T-helper 9 cell (primary cell): Measurements from ENCODE around the gene GCN1.
"Not testable (repeated sequence)": the region's sequence is repeated elsewhere in the genome, so short reads cannot be mapped to it uniquely, and the experiment has no call there.

Experiments used
- DNase-seq: peaks from one replicate; pipeline ENCODE4 v3.0.0-alpha.2; 2020

Gene GCN1

DNA sequence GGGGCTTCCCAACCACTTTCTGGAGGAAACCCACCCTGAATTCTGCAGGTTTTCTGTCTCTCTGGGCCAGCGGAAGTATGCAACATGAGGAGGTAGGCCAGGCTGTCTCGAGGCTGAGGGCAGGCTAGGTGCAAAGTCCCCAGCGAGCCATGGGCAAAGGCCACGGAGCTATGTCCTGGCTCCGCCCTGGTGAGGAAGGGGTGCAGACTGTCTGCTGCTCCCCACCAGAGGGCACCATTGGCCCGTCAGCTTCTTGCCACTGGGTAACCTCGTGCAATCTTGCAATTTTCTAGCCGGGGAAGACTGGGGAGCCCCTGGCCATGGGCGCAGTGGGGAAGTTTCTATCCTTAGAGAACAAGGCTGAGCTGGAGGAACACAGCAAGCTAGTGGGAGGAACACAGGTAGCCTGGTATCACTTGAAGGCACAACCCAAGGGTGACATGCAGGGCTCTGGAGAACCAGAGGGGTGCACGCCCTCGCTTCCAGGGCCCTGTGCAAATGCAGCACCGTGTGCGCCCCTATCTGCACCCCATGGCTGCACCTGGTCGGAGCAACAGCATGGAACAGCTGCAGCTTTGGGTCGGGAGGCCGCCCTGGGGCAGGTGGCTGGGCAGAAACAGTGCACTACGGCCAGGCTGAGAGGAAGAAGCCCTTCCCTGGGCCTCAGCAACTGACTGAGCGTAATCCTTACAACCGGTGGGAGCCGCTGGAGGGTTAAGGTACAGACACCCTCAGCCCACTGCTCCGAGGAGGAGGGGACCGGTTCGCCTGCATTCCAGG is 34.0 kb upstream of the GCN1 start:
- peak; percentile 87 for DNase-seq

DNA sequence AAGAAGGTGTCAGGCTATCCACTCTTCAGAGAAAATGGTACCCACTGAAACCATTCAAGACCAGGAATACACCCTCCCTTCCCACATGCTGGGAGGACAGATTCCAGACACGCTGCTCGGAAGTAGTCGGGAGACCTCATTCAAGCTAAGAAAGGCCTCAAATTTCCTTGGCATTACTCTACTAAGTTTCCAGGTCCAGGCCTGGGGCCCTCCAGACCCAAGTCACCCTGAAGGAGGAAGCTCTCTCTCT is 33.5 kb upstream of the GCN1 start:
- no peak for DNase-seq

DNA sequence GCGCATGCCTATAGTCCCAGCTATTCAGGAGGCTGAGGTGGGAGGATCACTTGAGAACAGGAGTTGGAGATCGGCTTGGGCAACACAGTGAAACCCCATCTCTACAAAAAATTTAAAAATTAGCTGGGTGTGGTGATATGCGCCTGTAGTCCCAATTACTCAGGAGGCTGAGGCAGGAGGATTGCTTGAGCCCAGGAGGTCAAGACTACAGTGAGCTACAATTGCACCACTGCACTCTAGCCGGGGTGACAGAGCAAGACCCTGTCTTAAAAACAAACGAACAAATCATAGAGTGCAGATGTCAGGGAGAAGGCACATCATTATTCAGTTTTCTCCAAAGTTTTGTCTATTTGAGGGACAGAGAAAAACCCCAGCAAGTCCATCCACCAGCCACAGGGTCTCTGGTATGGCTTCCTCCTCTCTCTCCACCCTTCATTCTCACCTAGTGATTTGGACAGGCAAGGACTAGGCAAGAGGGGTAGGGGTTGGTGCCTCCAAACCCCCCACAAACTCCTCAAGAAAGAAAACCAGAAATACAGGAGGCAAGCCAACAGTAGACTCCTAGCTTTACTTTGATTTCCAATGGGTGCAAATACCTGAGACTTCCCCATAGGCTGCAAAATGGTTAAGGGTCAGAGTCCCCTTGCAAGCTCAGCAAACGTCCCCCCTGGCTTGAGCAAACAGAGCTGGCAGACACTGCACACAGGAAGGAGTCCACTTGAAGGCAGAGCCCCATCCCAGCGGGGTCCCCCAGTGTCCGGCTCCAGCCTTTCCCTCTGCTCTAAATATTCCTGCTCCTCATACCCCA is 32.9 kb upstream of the GCN1 start:
- no peak for DNase-seq

DNA sequence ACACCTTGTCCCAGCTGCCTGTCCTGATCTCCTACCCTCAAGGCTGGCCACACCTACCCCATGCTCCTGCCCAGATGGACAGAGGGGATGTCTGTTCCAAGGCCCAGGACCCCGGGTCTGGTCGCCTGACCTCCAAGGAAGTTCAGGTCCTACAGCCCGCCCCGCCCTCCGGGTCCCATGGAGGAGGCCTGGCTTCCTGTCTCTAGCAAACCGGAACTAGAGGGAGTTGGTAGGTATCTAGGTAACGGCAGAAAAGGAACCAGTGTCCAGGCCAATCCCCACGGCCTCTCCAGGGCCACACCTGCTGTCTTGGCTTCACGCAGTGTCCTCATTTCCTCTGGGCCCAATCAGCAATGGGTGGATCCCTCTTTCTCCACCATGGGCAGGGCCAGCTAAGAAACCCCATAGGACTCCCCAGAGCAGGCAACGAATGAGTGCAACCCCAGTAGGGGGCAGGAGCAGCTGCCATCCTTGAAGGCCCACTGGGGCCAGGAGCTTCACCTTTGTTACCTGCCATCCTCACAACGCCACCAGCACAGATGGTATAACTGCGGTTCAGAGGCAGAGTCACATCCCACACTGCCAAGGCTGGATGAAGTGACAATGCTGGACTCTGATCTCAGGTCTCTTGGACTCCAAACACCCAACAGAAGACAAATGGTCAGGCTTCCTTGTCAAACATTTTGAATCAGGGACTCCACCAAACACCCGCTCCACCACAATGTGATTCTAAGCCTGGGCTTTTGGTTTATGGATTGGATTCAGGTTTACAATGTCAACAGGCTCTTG is 31.5 kb upstream of the GCN1 start:
- no peak for DNase-seq

DNA sequence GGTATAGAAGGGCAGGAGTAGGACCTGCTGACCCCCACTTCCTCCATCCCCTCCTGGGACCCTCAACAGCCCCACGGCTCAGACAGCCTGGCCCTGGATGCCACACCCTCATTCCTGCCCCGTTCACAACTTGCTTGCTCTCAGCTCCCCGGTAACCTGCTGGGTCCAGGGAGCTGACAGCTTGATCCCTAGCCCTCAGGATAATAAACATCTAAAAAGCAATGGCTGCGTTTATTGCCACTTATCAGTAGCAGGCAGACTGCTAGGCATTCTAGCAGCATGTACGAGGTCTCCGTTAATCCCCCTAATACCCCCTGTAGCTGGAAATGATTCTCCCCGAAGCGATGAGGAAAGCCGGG is 30.7 kb upstream of the GCN1 start:
- DNase-seq: no peak

DNA sequence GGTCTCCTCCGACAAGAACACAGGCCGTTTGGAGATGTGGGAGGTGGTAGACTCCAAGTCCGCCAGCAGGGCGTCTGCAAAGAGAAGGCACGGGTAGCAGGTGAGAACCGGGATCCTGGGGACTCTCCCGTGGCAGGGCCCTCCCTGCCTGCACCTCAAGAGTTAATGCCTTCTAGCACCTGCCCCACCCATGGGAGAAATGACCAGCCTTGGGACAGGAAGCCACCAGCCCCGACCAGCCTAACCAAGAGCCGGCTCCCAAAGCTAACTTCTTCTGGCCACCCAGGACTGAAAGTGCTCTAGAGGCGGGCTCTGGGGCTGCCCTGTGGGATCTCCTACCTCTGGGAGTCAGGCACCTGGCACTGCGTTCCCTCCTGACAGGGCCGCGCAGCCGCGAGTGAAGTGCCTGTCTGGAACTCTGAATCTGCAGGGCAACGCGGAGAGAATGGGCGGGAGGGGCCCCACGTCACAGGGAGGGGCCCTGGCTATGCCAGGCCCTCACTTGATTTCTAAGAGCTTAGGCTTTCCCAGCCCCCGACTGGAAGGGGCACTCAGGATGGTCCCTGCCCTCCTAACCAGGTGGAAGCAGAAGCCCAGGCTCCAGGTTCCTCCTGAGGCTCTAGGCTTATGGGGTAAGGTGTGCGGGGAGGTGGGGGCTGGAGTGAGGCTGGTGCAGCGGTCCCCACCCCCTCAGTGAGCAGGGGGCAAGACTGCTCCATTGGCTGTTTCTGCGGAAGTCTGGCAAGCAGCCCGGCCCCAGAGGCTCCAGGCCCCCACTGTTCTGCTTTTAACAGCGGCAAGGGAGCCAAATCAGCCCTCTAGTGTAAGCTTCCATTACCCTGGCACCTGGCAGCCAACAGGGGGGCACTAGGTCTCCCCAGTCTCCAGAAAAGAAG is 30.0 kb upstream of the GCN1 start:
- DNase-seq: no peak

DNA sequence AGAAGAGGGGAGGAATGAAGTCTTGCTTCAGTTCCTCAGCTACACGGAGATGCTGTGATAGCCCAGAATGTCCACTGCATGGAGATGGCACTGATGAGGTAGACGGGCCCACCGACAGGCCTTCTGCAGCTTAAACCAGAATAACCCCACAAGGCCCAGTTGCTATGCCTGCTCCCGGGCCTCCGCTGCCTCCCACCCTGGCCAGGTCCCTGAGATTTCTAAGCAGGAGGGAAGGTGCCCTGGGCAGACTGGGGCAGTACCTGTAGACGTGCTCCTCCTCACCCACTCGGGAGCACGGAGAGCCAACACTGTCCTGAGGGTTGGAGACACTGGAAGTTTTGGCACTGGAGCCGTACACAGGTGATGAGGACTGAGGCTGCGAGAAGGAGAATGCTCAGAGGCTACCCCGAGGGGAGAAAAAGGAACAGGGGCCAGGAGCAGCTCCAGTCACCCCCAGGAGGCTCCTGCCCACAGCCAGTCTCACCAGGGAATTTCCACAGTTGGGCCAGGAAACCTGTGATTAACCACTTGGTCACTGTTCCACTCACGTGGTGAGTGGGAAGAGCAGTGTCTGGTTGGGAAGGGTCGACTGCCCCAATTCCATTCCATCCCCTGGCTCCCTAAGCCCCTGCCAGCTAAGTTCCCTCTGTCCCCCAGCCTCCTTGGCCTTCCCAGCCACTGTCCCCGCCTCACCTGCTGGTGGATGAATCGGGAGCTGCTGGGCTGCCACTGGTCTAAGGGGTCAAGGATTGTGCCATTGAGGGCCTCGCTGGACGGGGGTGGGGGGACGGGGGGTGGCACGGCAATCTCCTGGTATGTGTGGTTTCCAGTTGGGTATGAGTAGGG is 29.2 kb upstream of the GCN1 start:
- no peak for DNase-seq

DNA sequence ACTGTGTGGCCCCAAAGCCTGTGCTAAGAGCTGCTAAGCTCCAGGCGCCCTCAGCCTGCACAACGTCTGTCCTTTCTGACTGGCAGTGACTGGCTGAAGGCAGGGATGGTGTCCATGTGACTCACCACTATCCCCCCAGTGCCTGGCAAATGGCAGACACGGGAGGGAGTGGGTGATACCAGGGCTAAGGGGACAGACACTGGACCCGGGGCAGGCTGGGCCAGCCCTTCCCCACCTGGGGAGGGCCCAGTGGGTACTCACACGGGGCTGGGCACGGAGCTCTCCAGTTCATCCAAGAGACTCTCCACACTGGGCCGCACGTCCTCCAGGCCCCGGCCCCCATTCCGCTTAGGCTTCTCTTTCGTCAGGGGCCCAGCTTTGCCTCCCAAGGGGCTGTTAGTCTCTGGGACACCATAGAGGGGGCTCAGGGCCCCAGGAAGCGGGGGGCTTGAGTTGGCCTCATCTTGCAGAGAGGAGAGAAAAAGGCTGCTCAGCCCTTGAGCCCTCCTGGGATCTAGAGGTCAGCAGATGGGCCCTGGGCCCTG is 27.8 kb upstream of the GCN1 start:
- DNase-seq: no peak

DNA sequence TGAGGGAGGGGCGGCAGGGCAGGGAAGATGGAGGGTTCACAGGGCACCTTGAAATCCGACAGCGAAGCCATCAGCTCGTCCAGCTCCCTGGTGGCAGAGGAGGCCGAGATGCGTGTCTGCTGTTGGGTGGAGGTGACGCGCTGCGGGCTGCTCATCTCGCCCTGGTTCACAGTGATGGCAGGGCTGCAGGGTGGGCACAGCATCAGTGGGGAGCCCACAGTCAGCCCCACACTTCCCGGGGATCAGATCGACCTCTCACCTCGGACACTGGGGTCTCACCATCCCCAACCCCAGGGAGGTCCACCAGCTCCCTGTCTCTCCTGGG is 27.0 kb upstream of the GCN1 start:
- no peak for DNase-seq

DNA sequence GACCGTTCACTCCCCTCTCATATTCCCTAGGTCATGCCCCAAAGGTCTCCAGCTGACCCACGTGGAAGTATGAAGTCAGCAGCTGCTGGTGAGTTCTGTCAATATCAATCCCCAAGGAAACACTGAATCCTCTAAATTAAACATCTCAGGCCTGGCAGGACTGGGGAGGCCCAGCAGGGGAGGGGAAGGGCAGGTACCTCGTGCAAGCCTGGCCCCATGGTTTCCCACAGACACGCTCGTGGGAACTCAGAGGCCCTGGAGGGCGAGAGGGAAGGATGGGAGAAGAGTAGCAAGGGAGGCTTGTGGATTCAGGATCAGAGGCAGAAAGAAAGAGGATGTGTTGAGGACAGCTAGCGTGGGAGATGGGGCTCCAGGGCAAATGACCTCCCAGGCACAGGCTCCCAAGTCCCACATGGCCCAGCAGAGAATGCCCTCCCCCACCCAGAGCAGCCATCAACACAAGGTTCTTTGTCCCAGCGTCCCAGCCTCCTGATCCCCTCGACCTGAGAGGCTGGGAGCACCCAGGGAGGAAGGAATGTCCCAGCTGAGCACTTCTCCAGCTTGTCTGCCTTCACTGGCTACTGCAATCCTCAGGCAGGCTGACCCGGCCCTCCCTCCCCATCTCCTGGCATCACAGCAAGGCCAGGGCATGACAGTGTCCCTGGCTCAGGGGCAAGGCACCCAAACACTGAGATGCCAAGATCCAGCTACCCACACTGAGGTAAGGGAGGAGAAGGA is 26.5 kb upstream of the GCN1 start:
- DNase-seq: no peak

DNA sequence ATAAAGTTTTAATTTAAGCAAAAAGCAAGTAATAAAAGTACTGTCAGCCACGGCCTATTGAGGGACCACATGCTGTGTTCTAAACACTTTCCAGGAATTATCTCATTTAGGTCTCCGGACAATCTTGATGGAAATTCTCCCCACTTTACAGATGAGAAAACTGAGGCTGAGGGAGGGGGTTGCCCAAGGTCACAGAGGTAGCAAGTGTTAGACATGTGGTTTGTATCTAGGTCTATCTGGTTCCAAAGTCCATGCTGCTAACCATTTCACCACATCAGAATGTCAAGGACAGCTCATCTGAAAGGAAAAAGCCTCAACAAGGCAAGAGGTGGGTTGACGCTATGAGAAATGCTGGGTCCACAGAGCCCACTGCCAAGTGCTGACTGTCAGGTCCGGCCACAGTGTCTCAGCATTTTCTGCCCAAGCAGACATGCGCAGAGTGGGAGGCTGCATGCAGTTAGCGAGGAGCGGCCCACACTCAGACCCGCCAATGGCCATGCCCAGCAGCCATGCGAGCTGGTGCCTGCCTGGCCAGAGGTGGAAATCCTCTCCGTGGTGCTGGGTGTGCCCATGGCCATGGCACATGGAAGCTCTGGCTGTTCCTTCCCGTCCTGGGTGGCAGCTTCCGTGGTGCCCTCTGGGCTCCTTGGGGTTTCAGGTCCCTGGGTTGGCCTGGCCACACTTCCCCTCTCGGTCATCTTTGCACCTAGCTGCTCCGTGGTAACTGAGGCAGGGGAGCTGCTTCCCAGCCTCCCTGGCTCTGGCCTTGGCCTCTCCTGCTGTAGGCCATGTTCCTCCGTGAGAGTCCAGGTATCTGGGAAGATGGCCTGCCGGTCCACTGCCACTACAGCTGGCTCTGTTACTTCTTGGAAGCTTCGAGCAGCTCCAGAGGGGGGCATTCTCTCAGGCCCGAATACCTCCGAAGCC is 24.4 kb upstream of the GCN1 start:
- DNase-seq: no peak

DNA sequence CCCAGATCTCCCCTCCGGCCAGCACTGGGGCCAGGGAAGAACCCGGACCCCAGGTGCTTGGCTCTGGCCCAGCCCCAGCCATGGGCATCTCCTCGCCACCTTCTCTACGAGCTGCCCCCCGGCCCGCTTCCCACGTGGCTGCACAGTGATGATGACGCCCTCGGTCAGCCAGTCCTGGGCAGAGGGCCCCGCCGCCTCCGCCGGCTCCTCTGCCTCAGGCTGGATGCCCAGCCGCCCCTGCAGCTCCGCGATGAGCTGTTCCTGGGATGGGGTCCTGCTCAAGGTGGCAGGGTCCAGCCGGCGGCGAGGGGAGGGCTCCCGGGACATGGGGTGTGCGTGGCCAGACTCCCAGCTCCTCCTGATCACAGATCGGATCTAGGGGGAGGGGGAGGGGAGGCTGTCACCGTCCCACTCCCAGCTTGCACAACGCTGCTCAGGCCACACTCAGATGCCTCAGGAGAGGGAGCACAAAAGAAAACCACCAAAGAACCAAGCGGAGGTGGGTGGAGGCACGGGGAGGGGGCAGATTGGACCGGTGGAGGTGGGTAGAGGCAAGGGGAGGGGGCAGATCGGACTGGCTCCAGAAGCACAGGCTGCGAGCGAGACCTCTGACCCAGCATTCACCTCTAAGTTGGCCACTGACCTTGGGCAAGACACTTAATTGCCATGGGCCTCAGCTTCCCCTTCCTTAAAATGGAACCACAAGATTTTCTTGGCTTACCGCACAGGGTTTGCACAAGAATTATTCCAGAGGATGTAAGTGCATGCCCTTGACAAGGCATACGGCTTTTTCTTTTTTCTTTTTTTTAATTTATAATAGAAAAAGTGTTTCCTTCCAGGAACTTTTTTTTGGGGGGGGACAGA is 22.5 kb upstream of the GCN1 start:
- no peak for DNase-seq

DNA sequence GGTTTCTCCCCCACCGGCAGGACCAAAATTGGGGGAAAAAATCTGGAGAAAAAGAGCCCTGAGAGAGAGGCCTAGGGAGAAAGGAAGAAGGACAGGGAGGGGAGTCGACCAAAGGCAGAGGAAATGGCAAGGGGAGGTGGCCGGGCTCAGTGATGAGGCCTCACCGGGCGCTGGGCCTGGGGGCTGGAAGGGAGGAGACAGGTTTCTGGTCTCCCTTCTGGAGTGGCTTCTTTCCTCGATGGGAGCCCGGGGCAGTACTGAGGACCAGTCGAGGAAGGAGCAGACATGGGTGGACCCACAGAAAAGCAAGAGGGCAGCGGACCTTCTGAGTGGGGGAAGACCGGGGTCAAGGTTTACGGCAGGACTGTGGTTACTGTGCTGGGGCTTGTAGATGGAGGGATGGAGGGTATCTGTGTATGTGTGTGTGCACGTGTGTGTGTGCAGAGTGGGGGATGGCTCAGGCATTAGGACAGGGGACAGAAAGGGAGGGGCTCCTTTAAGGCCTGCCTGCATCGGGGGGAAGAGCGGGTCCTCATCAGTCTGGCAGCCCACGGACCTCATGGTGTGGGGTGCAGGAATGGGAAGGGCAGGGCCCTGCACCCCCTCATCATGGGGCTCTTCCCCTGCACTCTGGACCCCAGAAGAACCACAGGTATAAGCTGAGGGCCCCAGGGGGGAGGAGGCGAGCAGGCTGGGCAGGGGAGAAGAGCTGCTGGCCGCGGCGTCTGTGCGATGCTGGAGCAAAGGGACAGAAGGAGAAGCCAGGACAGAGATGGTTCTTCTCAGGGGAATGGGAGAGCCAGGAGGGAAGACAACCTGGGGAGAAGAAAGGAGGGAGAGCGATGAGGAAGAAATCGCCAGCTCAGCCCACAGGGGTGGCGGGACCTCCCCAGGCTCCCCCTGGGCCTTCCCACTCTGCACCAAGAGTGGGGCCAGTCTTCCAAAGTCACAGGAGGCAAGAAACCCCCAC is 21.5 kb upstream of the GCN1 start:
- DNase-seq: no peak

DNA sequence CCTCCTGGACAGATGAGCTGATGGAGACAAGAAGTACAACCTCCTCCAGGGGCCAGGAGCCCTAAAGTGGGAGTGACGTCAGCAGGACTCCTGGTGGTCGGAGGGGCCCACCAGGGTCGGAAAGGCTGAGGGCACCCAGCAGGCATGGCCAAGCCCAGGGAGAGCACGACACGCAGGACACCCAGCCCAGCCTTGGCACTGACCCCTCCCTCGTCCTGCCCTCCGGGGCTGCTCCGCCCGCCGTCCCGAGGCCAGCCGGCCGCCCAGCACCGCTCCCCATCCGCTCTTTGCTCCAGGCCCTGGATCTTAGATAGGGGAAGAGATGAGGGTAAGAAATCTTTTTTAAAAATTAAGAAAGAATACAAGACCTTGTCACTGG is 20.8 kb upstream of the GCN1 start:
- DNase-seq: no peak

DNA sequence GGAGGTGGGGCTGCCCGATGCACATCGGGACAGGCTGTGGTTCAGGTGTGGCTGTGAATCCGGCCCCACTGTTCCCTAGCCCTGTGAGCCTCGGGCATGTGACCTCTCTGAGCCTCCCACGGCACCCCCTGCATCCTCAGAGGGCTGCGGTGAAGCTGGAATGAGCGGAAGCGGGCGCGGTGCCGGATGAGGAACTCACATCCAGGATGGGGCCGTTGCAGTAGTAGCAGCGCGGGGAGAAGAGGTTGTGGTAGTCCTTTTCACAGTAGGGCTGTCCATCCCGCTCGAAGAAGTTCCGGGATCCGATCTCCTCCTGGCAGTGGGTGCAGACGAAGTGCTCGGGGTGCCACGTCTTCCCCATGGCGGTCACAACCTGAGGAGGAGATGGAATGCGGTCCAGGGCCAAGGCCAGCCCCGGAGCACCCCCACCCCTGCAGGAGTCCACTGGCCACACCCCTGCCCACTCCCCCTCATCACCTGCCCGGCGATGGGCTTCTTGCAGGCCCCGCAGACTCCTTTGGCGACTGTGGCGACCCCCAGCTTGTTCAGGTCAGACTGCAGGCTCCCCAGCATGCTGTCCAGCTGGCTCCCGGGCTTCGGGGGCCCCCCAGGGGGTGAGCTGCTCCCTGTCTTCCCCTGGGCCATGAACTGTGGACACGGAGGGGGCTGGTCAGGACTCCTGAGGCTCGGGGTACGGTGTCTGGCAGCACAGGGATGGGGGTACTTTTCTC is 20.3 kb upstream of the GCN1 start:
- no peak for DNase-seq

DNA sequence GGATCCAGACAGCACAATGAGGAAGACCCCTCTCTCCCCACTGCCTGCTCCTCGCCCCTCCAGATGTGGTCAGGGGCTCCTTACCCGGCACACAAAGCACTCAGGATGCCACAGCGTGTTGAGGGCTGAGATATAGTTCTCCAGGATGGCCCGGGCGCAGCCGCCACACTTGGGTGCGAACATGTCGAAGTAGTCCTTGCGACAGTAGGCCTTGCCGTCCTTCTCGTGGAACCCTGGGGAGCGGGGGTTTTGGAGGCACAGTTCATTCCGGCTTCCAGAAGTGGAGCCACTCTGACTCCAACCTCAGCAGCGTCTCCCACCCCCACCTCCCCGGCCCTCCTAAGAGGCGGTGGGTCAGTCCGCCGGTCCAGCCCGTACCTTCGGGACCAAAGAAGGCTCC is 19.2 kb upstream of the GCN1 start:
- DNase-seq: no peak

DNA sequence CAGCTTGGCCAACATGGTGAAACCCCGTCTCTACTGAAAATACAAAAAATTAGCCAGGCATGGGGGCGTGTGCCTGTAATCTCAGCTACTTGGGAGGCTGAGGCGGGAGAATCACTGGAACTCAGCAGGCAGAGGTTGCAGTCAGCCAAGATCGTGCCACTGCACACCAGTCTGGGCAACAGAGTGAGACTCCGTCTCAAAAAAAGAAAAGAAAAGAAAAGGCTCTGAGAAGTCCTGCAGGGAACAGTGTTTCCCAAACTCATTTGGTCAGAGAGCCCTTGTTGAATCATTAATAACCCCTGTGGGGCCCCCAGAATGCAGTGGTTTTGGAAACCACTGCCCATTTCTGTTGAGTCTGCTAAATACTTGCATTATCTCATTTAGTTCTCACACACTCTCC is 18.7 kb upstream of the GCN1 start:
- not testable (repeated sequence) for DNase-seq
